Epithelial cell of proximal tubule (primary cell): ENCODE data around the gene IGLL1. TPM values are rescaled to one million over a fixed set of nuclear protein-coding genes. Genes with fewer than 3 reads are reported as not detected.
"Not testable (repeated sequence)": the region's sequence is repeated elsewhere in the genome, so short reads cannot be mapped to it uniquely, and the experiment has no call there.

Experiments used
- DNase-seq: peaks from one replicate; pipeline ENCODE4 v3.0.0-alpha.2; 2011; ENCODE audit warnings: low read depth
- H3K4me3 ChIP-seq: 2 replicates; pipeline ENCODE4 v1.5.1; 2011; ENCODE audit warnings: low read depth, mild to moderate bottlenecking, low read length
- total RNA-seq: library from RNA; depleted of rRNA; stranded (reverse); fragments of >200 nt; gene quantifications from 2 replicates; pipeline ENCODE4 v1.2.3, GENCODE V29; 2015
- TF ChIP-seq, protein P1 (sequence below): conservative IDR thresholded peaks from 2 replicates; pipeline ENCODE4 v1.5.1; 2012; ENCODE audit warnings: low read depth, mild to moderate bottlenecking, low read length

The IGLL1 gene
- total RNA-seq, 1 donor from 2014 or later, result not detected

DNA sequence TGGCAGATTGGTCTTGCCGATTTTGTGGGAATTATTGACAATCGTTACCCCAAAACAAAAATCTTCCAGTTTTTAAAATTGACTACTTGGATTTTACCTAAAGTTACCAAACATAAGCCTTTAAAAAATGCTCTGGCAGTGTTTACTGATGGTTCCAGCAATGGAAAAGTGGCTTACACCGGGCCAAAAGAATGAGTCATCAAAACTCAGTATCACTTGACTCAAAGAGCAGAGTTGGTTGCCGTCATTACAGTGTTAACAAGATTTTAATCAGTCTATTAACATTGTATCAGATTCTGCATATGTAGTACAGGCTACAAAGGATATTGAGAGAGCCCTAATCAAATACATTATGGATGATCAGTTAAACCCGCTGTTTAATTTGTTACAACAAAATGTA lies 37.2 kb downstream of the IGLL1 start:
- no peak for DNase-seq
- TF ChIP-seq, protein P1, sequence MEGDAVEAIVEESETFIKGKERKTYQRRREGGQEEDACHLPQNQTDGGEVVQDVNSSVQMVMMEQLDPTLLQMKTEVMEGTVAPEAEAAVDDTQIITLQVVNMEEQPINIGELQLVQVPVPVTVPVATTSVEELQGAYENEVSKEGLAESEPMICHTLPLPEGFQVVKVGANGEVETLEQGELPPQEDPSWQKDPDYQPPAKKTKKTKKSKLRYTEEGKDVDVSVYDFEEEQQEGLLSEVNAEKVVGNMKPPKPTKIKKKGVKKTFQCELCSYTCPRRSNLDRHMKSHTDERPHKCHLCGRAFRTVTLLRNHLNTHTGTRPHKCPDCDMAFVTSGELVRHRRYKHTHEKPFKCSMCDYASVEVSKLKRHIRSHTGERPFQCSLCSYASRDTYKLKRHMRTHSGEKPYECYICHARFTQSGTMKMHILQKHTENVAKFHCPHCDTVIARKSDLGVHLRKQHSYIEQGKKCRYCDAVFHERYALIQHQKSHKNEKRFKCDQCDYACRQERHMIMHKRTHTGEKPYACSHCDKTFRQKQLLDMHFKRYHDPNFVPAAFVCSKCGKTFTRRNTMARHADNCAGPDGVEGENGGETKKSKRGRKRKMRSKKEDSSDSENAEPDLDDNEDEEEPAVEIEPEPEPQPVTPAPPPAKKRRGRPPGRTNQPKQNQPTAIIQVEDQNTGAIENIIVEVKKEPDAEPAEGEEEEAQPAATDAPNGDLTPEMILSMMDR, result no peak
- no peak overlapping the region for H3K4me3 ChIP-seq

DNA sequence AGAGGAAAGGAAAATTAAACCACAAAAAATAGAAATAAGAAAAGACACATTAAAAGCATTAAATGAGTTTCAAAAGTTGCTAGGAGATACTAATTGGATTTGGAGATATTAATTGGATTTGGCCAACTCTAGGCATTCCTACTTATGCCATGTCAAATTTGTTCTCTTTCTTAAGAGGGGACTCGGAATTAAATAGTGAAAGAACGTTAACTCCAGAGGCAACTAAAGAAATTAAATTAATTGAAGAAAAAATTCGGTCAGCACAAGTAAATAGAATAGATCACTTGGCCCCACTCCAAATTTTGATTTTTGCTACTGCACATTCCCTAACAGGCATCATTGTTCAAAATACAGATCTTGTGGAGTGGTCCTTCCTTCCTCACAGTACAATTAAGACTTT lies 37.7 kb downstream of the IGLL1 start:
- H3K4me3 ChIP-seq, DNase-seq: not testable (repeated sequence)

DNA sequence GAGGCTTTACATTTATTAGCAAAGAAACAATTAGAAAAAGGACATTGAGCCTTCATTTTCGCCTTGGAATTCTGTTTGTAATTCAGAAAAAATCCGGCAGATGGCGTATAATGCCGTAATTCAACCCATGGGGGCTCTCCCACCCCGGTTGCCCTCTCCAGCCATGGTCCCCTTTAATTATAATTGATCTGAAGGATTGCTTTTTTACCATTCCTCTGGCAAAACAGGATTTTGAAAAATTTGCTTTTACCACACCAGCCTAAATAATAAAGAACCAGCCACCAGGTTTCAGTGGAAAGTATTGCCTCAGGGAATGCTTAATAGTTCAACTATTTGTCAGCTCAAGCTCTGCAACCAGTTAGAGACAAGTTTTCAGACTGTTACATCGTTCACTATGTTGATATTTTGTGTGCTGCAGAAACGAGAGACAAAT lies 38.2 kb downstream of the IGLL1 start:
- TF ChIP-seq, protein P1, result peak; percentile 54
- not testable (repeated sequence) for DNase-seq

DNA sequence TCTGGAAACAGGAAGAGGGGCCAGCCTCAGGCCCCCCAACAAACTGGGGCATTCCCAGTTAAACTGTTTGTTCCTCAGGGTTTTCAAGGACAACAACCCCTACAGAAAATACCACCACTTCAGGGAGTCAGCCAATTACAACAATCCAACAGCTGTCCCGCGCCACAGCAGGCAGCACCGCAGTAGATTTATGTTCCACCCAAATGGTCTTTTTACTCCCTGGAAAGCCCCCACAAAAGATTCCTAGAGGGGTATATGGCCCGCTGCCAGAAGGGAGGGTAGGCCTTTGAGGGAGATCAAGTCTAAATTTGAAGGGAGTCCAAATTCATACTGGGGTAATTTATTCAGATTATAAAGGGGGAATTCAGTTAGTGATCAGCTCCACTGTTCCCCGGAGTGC lies 39.3 kb downstream of the IGLL1 start:
- DNase-seq, result not testable (repeated sequence)

More for the DNA sequence above, 38.2 kb downstream of the IGLL1 start:
- not testable (repeated sequence) for H3K4me3 ChIP-seq

DNA sequence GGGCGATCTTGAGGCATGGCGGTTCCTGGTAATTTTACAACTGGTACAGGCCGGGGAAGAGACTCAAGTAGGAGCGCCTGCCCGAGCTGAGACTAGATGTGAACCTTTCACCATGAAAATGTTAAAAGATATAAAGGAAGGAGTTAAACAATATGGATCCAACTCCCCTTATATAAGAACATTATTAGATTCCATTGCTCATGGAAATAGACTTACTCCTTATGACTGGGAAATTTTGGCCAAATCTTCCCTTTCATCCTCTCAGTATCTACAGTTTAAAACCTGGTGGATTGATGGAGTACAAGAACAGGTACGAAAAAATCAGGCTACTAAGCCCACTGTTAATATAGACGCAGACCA lies 40.3 kb downstream of the IGLL1 start:
- not testable (repeated sequence) for H3K4me3 ChIP-seq, DNase-seq

More for the DNA sequence above, 39.3 kb downstream of the IGLL1 start:
- not testable (repeated sequence) for H3K4me3 ChIP-seq

DNA sequence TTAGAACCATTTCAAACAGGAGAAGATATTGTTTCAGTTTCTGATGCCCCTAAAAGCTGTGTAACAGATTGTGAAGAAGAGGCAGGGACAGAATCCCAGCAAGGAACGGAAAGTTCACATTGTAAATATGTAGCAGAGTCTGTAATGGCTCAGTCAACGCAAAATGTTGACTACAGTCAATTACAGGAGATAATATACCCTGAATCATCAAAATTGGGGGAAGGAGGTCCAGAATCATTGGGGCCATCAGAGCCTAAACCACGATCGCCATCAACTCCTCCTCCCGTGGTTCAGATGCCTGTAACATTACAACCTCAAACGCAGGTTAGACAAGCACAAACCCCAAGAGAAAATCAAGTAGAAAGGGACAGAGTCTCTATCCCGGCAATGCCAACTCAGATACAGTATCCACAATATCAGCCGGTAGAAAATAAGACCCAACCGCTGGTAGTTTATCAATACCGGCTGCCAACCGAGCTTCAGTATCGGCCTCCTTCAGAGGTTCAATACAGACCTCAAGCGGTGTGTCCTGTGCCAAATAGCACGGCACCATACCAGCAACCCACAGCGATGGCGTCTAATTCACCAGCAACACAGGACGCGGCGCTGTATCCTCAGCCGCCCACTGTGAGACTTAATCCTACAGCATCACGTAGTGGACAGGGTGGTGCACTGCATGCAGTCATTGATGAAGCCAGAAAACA lies 40.8 kb downstream of the IGLL1 start:
- TF ChIP-seq, protein P1, result peak; percentile 80
- H3K4me3 ChIP-seq, result no peak overlapping the region
- DNase-seq, result no peak

DNA sequence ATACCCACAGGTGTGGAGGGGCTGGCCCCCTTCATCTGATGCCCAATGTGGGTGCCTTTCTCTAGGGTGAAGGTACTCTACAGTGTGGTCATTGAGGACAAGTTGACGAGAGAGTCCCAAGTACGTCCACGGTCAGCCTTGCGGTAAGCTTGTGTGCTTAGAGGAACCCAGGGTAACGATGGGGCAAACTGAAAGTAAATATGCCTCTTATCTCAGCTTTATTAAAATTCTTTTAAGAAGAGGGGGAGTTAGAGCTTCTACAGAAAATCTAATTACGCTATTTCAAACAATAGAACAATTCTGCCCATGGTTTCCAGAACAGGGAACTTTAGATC lies 41.4 kb downstream of the IGLL1 start:
- not testable (repeated sequence) for DNase-seq, H3K4me3 ChIP-seq

DNA sequence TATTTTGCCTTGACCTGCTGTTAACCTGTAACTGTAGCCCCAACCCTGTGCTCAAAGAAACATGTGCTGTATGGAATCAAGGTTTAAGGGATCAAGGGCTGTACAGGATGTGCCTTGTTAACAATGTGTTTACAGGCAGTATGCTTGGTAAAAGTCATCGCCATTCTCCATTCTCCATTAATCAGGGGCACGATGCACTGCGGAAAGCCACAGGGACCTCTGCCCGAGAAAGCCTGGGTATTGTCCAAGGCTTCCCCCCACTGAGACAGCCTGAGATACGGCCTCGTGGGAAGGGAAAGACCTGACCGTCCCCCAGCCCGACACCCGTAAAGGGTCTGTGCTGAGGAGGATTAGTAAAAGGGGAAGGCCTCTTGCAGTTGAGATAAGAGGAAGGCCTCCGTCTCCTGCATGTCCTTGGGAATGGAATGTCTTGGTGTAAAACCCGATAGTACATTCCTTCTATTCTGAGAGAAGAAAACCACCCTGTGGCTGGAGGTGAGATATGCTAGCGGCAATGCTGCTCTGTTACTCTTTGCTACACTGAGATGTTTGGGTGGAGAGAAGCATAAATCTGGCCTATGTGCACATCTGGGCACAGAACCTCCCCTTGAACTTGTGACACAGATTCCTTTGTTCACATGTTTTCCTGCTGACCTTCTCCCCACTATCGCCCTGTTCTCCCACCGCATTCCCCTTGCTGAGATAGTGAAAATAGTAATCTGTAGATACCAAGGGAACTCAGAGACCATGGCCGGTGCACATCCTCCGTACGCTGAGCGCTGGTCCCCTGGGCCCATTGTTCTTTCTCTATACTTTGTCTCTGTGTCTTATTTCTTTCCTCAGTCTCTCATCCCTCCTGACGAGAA lies 42.0 kb downstream of the IGLL1 start:
- not testable (repeated sequence) for DNase-seq, H3K4me3 ChIP-seq

DNA sequence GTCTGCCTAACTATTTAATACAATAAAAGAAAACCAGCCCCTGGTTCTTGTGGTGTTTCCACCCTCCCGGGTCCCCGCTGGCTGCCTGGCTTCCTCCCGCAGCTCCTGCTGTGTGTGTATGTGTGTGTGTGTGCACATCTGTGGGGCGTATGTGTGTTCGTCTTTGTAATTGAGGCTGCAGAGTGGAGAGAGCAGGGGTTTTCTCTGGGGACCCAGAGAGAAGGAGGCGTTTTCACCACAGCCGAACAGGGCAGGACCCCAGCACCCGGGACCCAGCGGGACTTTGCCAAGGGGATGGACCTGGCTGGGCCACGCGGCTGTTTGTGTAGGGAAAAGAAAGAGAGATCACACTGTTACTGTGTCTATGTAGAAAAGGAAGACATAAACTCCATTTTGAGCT lies 42.7 kb downstream of the IGLL1 start:
- no peak for DNase-seq
- H3K4me3 ChIP-seq, result no peak overlapping the region
- TF ChIP-seq, protein P1, result no peak
